Thyroid gland (tissue), 4 donors: ENCODE results near the gene SLC46A3.

Experiments used
- CTCF ChIP-seq, 6 experiments: fragments of 200-600 bp in 3 of 6; fragments of 450-650 bp in 3 of 6; sonication (generic) in 3 of 6; IDR thresholded peaks; one replicate each; pipeline ENCODE4 v1.5.1; 2016 to 2019; ENCODE audit warnings: antibody characterized with exemption in 6 of 6, mild to moderate bottlenecking in 2 of 6, inconsistent platforms in 1 of 6, moderate library complexity in 1 of 6
- POLR2A ChIP-seq, 2 donors: fragments of 450-650 bp; IDR thresholded peaks; one replicate each; pipeline ENCODE4 v1.6.1; 2017; ENCODE audit warnings: antibody characterized with exemption in 2 of 2, mild to moderate bottlenecking in 2 of 2, moderate library complexity in 1 of 2

DNA sequence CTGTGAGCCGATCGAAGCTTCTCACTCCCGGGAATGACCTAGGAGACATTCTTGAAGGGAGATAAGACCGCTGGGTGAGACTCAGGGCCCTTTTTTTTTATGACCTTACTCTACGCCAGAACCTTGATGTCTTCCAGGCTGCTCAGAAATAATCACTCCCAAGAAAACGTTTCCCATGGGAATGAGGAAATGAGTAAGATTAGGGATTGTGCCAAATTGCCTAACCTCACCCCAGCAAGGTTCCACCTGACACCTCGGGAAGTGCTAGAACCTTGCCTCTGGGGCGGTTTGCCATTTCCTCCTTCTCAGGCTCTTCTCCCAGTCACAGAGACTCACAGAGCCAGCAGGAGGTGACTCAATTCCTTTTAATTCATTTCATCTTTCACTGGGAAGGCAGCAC is 2.3 kb downstream of the SLC46A3 start:
- no peak for TF ChIP-seq POLR2A (IDR thresholded peaks at IDR 0.05)
- no peak for TF ChIP-seq CTCF (IDR thresholded peaks at IDR 0.05)
